GM11168 (cell line): ENCODE results near the gene SCP2.

Source experiments
- in situ Hi-C: fragments of 300-500 bp; cut with MboI; formaldehyde crosslinking; loops from one replicate; pipeline ENCODE4 v1.12.0; 2022; ENCODE audit warnings: low sequenced_read_pairs; ENCODE audit not compliant: unreplicated experiment

The SCP2 gene

GRCh38 chr1:53076721-53077598 lies 149.9 kb downstream of the SCP2 start:
- in situ Hi-C loops: no loop called here

DNA sequence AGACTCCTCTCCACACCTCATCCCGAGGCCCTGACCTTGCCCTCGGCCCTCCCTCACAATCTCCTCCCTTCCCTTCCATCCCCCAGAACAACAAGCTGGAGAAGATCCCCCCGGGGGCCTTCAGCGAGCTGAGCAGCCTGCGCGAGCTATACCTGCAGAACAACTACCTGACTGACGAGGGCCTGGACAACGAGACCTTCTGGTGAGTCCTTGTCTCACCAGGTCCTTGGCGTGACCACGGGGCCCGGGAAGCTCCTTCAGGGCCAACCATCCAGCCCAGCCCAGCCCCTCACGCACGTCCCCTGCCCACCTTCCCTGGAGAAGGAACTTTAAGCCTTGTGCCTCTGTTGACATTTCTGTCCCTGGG lies 150.5 kb downstream of the SCP2 start:
- in situ Hi-C loops: no loop called here

GRCh38 chr1:53078333-53079101 lies 151.4 kb downstream of the SCP2 start:
- in situ Hi-C loops: no loop called here

GRCh38 chr1:53079251-53079650 lies 152.2 kb downstream of the SCP2 start:
- in situ Hi-C loops: no loop called here

- in situ Hi-C loops: no loop called here
Observed at GRCh38 chr1:53080041-53080440, 153.0 kb downstream of the SCP2 start.

GRCh38 chr1:53080769-53081168 lies 153.7 kb downstream of the SCP2 start:
- in situ Hi-C loops: no loop called here

DNA sequence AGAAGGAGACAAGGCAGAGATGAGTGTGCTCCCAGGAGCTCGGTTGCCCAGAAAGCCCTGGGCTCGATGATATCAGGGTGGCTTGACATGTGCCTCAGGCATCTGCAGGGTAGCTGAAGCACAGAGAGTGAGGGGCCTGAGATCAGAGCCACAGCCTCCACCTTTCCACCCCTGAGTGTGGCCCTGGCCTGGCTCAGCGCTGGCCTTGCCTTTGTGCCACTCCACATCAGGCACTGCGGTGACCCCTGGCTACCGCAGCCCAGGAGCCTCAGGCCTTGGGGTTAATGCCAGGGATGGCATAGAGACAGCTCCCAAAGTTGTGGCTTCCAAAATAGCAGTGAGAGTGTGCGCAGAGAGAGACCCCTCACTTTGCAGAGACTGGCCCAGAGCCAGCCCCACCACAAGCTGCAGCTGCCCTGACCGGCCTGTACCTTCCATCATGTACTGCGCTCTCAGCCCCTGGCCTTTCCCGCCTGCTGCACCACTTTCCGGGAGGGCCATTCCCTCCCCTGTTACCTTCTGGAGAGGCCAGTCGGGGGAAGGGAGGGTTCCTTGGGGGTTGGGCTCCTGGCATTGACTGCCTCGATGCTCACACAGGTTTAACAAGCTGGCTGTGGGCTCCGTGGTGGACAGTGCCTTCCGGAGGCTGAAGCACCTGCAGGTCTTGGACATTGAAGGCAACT lies 154.4 kb downstream of the SCP2 start:
- in situ Hi-C loops: no loop called here

- in situ Hi-C loops: no loop called here
Observed at GRCh38 chr1:53082826-53083455, 155.9 kb downstream of the SCP2 start.

- in situ Hi-C loops: no loop called here
Observed at GRCh38 chr1:53083636-53084588, 156.8 kb downstream of the SCP2 start.

- in situ Hi-C loops: no loop called here
Observed at GRCh38 chr1:53084589-53084971, 157.5 kb downstream of the SCP2 start.

DNA sequence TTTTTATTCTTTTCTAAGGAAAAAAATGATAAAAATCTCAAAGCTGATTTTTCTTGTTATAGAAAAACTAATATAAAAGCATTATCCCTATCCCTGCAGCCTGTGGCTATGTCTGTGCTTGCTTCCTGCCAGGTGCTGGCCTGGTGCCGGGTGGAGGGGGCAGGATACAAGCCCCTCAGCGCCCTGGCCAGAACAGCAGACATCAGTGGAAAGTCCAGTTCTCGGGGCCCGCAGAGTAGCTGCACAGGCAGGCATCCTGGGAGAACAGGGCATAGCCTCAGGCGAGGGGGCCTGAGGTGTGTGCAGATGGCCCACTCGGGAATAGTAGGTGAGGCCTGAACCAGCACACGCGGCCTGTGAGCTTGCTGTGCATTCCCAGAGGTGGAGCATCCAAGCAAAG lies 158.3 kb downstream of the SCP2 start:
- in situ Hi-C loops: no loop called here

- in situ Hi-C loops: no loop called here
Observed at GRCh38 chr1:53086491-53087070, 159.5 kb downstream of the SCP2 start.

DNA sequence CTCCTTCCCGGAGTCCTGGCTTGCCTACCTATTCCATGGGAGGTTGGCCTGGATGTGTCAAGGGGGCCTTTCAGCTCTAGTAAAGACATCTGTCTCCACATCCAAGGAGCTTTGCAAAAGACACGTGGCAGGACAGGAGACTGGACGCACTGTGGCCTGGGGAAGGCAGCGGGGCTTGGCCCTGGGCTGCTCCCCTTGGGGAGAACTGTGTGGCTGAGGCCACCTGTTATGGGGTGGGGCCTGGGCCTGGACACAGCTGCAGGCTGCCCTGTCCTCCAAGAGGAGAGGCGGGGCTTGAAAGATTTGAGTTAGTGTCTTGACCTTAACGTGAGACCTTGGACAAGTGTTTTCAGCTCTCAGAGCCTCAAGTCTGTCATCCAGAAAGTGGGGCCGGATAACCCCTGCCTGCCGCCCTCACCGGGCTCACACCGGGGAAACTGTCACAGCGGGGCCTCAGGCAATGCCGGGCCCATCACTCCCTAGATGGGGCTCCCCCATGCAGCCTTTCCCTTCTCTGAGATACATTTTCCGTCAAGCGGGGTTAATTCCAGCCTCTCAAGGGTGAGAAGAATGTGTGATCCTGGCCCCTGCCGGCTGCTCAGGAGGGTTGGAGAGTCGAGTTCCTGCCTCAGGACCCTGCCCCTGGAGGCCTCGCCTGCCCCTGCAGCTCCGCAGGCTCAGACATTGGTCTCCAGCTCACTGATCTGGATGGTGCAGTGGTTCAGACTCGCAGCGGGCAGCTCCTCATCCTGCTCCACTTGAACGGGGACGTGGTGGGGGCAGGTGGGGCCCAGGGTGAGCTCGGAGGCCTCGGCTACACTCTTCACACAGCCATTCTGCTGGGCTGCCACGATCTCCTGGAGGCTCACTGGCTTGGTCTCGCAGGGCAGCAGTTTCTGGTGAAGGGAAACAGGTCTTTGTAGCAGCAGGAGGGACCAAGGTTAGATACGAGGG lies 160.5 kb downstream of the SCP2 start:
- in situ Hi-C loops: no loop called here

GRCh38 chr1:53088616-53089300 lies 161.7 kb downstream of the SCP2 start:
- in situ Hi-C loops: no loop called here

DNA sequence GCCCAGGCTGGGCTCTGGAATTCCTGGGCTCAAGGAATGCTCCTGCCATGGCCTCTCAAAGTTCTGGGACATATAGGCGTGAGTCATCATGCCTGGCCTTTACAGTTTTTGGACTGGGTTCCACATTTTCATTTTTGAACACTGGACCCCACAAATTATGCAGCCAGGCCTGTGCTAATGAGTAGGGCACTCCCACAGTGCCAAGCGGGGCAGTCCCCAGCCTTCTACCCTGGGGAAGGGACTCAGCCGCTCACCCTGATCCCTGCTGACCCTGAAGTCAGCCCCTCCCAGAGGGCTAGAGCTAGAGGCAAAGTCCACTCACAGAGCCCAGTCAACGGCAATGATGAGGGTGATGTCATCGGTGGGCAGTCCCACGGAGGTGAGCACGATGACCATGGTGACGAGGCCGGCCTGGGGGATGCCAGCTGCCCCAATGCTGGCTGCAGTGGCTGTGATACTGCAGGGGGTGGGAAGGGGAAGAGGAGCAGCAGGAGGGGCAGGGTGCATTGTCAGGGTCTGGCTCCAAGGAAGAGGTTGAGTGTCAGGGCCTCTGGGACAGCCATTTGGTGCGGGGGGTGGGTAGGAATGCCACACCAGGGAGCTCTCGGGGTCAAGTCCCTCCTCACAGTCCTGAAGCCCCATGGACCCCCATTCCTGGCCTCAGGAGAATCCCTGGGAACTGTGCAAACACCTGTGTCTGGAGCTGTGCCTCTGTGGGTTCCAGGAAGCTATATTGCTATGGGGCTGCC lies 162.6 kb downstream of the SCP2 start:
- in situ Hi-C loops: no loop called here

- in situ Hi-C loops: no loop called here
Observed at GRCh38 chr1:53090227-53091147, 163.4 kb downstream of the SCP2 start.
